Osteocyte (in vitro differentiated cells): ENCODE measurements around the gene AOPEP. TPM values are rescaled to one million over a fixed set of nuclear protein-coding genes. Genes with fewer than 3 reads are reported as not detected.
"Not testable (repeated sequence)": the region's sequence is repeated elsewhere in the genome, so short reads cannot be mapped to it uniquely, and the experiment has no call there.

ENCODE experiments used
- DNase-seq: peaks from one replicate; pipeline ENCODE4 v3.0.0; 2021; ENCODE audit warnings: mixed read lengths; ENCODE audit not compliant: unreplicated experiment; ENCODE audit errors: extremely low spot score
- H3K27ac Mint-ChIP-seq: one replicate; pipeline ENCODE4 v1.8.0; 2021; ENCODE audit warnings: mild to moderate bottlenecking, mixed read lengths; ENCODE audit not compliant: unreplicated experiment
- H3K27me3 Mint-ChIP-seq: one replicate; pipeline ENCODE4 v1.8.0; 2021; ENCODE audit warnings: mixed read lengths; ENCODE audit not compliant: unreplicated experiment
- H3K36me3 Mint-ChIP-seq: one replicate; pipeline ENCODE4 v1.8.0; 2021; ENCODE audit warnings: mixed read lengths; ENCODE audit not compliant: unreplicated experiment
- H3K4me1 Mint-ChIP-seq: one replicate; pipeline ENCODE4 v1.8.0; 2021; ENCODE audit warnings: mixed read lengths; ENCODE audit not compliant: unreplicated experiment
- H3K4me3 Mint-ChIP-seq: one replicate; pipeline ENCODE4 v1.8.0; 2021; ENCODE audit warnings: mild to moderate bottlenecking, moderate library complexity, mixed read lengths; ENCODE audit not compliant: unreplicated experiment
- H3K9me3 Mint-ChIP-seq: one replicate; pipeline ENCODE4 v1.8.0; 2021; ENCODE audit warnings: mixed read lengths; ENCODE audit not compliant: unreplicated experiment
- CTCF ChIP-seq: fragments of 200-600 bp; sonication (generic); IDR thresholded peaks from 2 replicates; pipeline ENCODE4 v1.5.0; 2021; ENCODE audit warnings: antibody characterized with exemption, mild to moderate bottlenecking, moderate library complexity
- total RNA-seq: library from RNA; stranded (reverse); gene quantifications from 2 replicates; pipeline ENCODE4 v1.2.1, GENCODE V29; 2021

Gene AOPEP
- total RNA-seq, 1 donor from 2014 or later: 108 TPM

- peaks cover 76% of the 10 kb centered on the region for H3K4me1 Mint-ChIP-seq
- TF ChIP-seq CTCF: no peak
- H3K27ac Mint-ChIP-seq: peak overlapping the region; percentile 80
- no peaks in the 10 kb centered on the region for H3K9me3 Mint-ChIP-seq
- no peak for DNase-seq
- no peak overlapping the region for H3K4me3 Mint-ChIP-seq
- H3K36me3 Mint-ChIP-seq: peaks cover 69% of the 10 kb centered on the region
- no peaks in the 10 kb centered on the region for H3K27me3 Mint-ChIP-seq
Measured at GRCh38 chr9:95018099-95018936, 291.8 kb downstream of the AOPEP start.

GRCh38 chr9:95020644-95021043 is 294.1 kb downstream of the AOPEP start:
- H3K27me3 Mint-ChIP-seq, H3K9me3 Mint-ChIP-seq, H3K27ac Mint-ChIP-seq, H3K4me3 Mint-ChIP-seq, DNase-seq: not testable (repeated sequence)
- peaks cover 81% of the 10 kb centered on the region for H3K4me1 Mint-ChIP-seq
- peaks cover 69% of the 10 kb centered on the region for H3K36me3 Mint-ChIP-seq

DNA sequence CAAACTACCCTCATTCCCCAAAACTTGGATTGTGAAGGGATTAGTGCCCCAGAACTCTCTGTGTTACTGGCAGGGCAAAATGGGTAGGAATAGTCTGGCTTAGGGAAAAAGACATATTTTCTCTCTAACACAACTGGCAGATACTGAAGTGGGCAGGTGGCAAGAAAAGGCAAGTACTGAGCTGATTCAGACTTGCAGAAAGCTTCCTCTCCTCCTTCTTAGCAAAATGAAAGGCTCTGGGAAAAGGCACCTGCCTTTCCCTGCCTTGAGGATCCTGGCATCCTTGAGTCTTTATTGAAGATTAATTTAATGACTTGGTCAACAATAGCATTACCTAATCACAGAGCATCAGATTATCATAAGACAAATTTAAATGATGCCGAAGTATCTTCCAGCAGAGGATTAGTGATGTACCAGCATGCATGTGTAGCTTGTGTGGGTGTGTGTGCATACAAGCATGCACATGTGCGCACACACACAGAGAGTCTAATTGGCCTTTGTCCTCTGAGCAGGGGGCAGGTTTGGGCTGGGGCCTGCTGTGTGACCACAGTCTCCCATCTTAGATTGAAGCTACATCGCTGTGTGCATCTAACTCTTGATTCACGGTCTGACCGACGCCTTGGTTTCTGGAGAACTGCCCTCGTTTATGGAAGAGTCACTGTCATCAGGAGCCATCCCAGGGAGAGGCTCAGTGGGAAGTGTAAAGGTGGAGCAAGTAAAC is 294.8 kb downstream of the AOPEP start:
- TF ChIP-seq CTCF: no peak
- H3K9me3 Mint-ChIP-seq: no peaks in the 10 kb centered on the region
- H3K4me3 Mint-ChIP-seq: no peak overlapping the region
- DNase-seq: no peak
- peaks cover 62% of the 10 kb centered on the region for H3K36me3 Mint-ChIP-seq
- H3K4me1 Mint-ChIP-seq: peaks cover 85% of the 10 kb centered on the region
- no peaks in the 10 kb centered on the region for H3K27me3 Mint-ChIP-seq
- peak overlapping the region; percentile 88 for H3K27ac Mint-ChIP-seq

DNA sequence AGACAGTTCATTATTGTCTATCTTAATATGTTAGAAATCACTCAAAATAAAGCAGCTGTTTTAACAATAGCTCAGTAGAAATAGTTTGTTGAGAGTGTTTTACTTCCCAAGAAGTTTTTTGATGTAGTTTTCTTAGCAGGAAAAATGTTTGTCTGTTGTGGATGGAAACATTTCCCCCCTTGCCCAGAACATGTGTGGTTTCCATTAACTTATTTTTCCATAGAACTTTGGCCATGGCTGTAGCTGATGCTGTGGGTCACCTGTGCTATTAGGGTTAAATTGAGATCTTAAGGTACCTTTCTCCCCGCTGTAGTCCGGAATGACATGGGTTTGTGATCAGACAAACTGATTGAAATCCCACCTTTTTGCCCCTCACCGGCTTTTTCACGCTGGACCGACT is 296.2 kb downstream of the AOPEP start:
- TF ChIP-seq CTCF: no peak
- no peaks in the 10 kb centered on the region for H3K9me3 Mint-ChIP-seq
- peak overlapping the region; percentile 88 for H3K27ac Mint-ChIP-seq
- no peaks in the 10 kb centered on the region for H3K27me3 Mint-ChIP-seq
- H3K4me1 Mint-ChIP-seq: peaks cover 88% of the 10 kb centered on the region
- no peak for DNase-seq
- peaks cover 61% of the 10 kb centered on the region for H3K36me3 Mint-ChIP-seq
- H3K4me3 Mint-ChIP-seq: no peak overlapping the region

GRCh38 chr9:95023217-95024003 is 296.9 kb downstream of the AOPEP start:
- Mint-ChIP-seq H3K4me3 (no peak overlapping the region), H3K9me3 (no peaks in the 10 kb centered on the region), H3K27ac (peak overlapping the region; percentile 88), H3K4me1 (peaks cover 87% of the 10 kb centered on the region), H3K36me3 (peaks cover 56% of the 10 kb centered on the region), H3K27me3 (no peaks in the 10 kb centered on the region)
- no peak for DNase-seq
- no peak for TF ChIP-seq CTCF
